K562 (cell line): Measurements from ENCODE around the gene TELO2. TPM values are rescaled to one million over a fixed set of nuclear protein-coding genes. Genes with fewer than 3 reads are reported as not detected.

Experiments
- ATAC-seq: fragments of 200-7000 bp; cut with Tn5 transposase; 3 replicates; pipeline ENCODE4 v1.9.1; 2020; ENCODE audit warnings: moderate library complexity
- BruUV-seq: library from RNA; stranded (reverse); fragments of 400-500 nt; replicated peaks from 2 replicates; lab custom pipeline; 2021; lab: Mats Ljungman, UMichigan
- CTCF ChIA-PET: fragments of 300-600 bp; formaldehyde crosslinking; extraction: SDS; loops from one replicate; lab custom pipeline; 2021; ENCODE audit warnings: low intra/inter-chr PET ratio; lab: Yijun Ruan, JAX
- POLR2A ChIA-PET: fragments of 300-600, 350-650 bp; sonication (Branson Sonifier 250); formaldehyde crosslinking; extraction: SDS; loops from one replicate; lab custom pipeline; 2021; ENCODE audit warnings: antibody characterized with exemption, inconsistent platforms; lab: Yijun Ruan, JAX
- DNase-seq, 4 experiments: peaks; one replicate each; pipeline versions ENCODE4 v3.0.0 to v3.0.0-alpha.2; 2011 to 2018; ENCODE audit warnings: low spot score in 3 of 4, mixed read lengths in 3 of 4; ENCODE audit errors: extremely low read depth in 1 of 4
- FAIRE-seq: peaks from 2 replicates; lab custom pipeline; 2011; peaks lifted over from hg19 to GRCh38; lab: Jason Lieb, UNC
- H2AFZ ChIP-seq: 2 replicates; pipeline ENCODE4 v1.6.0; 2011; ENCODE audit warnings: low read depth, low read length, control low read depth, inconsistent platforms
- H3K27ac ChIP-seq: fragments of 200-600 bp; 3 replicates; pipeline ENCODE4 v1.8.0; 2011; ENCODE audit warnings: low read depth, mild to moderate bottlenecking, control low read depth, inconsistent platforms, low read length, moderate library complexity, mixed read lengths; ENCODE audit errors: extremely low read depth
- H3K27me3 ChIP-seq, 2 experiments: fragments of 300-600 bp in 1 of 2; 2 replicates in 1 of 2; 3 replicates in 1 of 2; pipeline versions ENCODE4 v1.6.0 to v1.8.0; 2011; ENCODE audit warnings: inconsistent platforms in 2 of 2, low read length in 2 of 2, mild to moderate bottlenecking in 1 of 2, mixed read lengths in 1 of 2, moderate library complexity in 1 of 2; ENCODE audit not compliant: control insufficient read depth in 2 of 2, insufficient read depth in 2 of 2
- H3K36me3 ChIP-seq: fragments of 300-600 bp; 3 replicates; pipeline ENCODE4 v1.8.0; 2011; ENCODE audit warnings: mild to moderate bottlenecking, low read length, inconsistent platforms; ENCODE audit not compliant: control insufficient read depth, insufficient read depth
- H3K4me1 ChIP-seq, 2 experiments: fragments of 200-600 bp in 1 of 2; replicated peaks in 1 of 2; 2 replicates in 1 of 2; 3 replicates in 1 of 2; pipeline versions ENCODE4 v1.5.1 to v1.8.0; 2011; ENCODE audit warnings: inconsistent platforms in 2 of 2, low read length in 2 of 2, mild to moderate bottlenecking in 1 of 2, mixed read lengths in 1 of 2, moderate library complexity in 1 of 2; ENCODE audit not compliant: control insufficient read depth in 2 of 2, insufficient read depth in 2 of 2
- H3K4me2 ChIP-seq: 2 replicates; pipeline ENCODE4 v1.6.1; 2011; ENCODE audit warnings: low read length, control low read depth, inconsistent platforms, mixed read lengths; ENCODE audit not compliant: insufficient read depth
- H3K4me3 ChIP-seq: fragments of 200-600 bp; sonication (generic), shearing (Covaris generic); 2 replicates; pipeline ENCODE4 v1.5.1; 2016; ENCODE audit warnings: control low read depth, inconsistent platforms
- H3K79me2 ChIP-seq: fragments of 200-600 bp; 3 replicates; pipeline ENCODE4 v1.8.0; 2011; ENCODE audit warnings: low read length, inconsistent platforms; ENCODE audit not compliant: control insufficient read depth, insufficient read depth
- H3K9ac ChIP-seq, 2 experiments: 2 replicates each; pipeline versions ENCODE4 v1.6.0 to v1.6.1; 2011; ENCODE audit warnings: low read depth in 2 of 2, low read length in 2 of 2, control low read depth in 1 of 2, inconsistent platforms in 1 of 2, mild to moderate bottlenecking in 1 of 2, mixed read lengths in 1 of 2; ENCODE audit not compliant: insufficient read depth in 1 of 2
- H3K9me1 ChIP-seq: one replicate; pipeline ENCODE4 v1.6.0; 2011; ENCODE audit warnings: inconsistent platforms, mild to moderate bottlenecking, low read length, moderate library complexity; ENCODE audit not compliant: control insufficient read depth, insufficient read depth
- H3K9me3 ChIP-seq: replicated peaks from 2 replicates; pipeline ENCODE4 v1.5.1; 2011; ENCODE audit warnings: low read depth, low read length, inconsistent platforms; ENCODE audit not compliant: control insufficient read depth, insufficient read depth
- H4K20me1 ChIP-seq: replicated peaks from 2 replicates; pipeline ENCODE4 v1.6.1; 2011; ENCODE audit warnings: low read length, inconsistent platforms, mixed read lengths; ENCODE audit not compliant: control insufficient read depth, insufficient read depth
- JUND ChIP-seq, 2 experiments: IDR thresholded peaks; 2 replicates in 1 of 2; 3 replicates in 1 of 2; pipeline ENCODE4 v1.6.1; 2011; ENCODE audit warnings: borderline replicate concordance in 2 of 2, low read depth in 2 of 2, low read length in 2 of 2, improper control_type of control experiment in 1 of 2, missing biosample characterization in 1 of 2, missing genetic modification characterization in 1 of 2, missing genetic modification reagents in 1 of 2
- KAT7 ChIP-seq: sonication (generic); formaldehyde crosslinking; IDR thresholded peaks from 2 replicates; pipeline ENCODE4 v1.8.0; 2022; ENCODE audit warnings: missing genetic modification reagents, mild to moderate bottlenecking, borderline replicate concordance
- POLR2G ChIP-seq: fragments of 200-400 bp; formaldehyde crosslinking; IDR thresholded peaks from 2 replicates; pipeline ENCODE4 v1.6.1; 2017; ENCODE audit warnings: low read depth, mild to moderate bottlenecking, antibody characterized with exemption, low read length, moderate library complexity
- RBBP5 ChIP-seq: fragments of 200-600 bp; sonication (generic); IDR thresholded peaks from 2 replicates; pipeline ENCODE4 v1.6.1; 2012; ENCODE audit warnings: borderline replicate concordance, mild to moderate bottlenecking, low read length, control low read depth, inconsistent platforms; ENCODE audit not compliant: insufficient read depth, poor library complexity, severe bottlenecking
- SMAD2 ChIP-seq: fragments of 150-350 bp; IDR thresholded peaks from 2 replicates; pipeline ENCODE4 v1.6.1; 2014; ENCODE audit warnings: low read depth, mild to moderate bottlenecking, low read length
- SMAD4 ChIP-seq: fragments of 250-450 bp; sonication (Bioruptor Pico); conservative IDR thresholded peaks from 2 replicates; pipeline ENCODE4 v1.8.0; 2021; ENCODE audit warnings: inconsistent platforms, mild to moderate bottlenecking, moderate library complexity
- SREBF1 ChIP-seq: fragments of 150-350 bp; IDR thresholded peaks from 2 replicates; pipeline ENCODE4 v1.6.1; 2014; ENCODE audit warnings: antibody characterized with exemption, low read depth, low read length, borderline replicate concordance
- TCF7L2 ChIP-seq: fragments of 150-350 bp; IDR thresholded peaks from 2 replicates; pipeline ENCODE4 v1.6.1; 2016; ENCODE audit warnings: low read depth, mild to moderate bottlenecking, low read length, moderate library complexity
- ZBTB2 ChIP-seq: fragments of 450-650 bp; IDR thresholded peaks from 2 replicates; pipeline ENCODE4 v1.6.1; 2016; ENCODE audit warnings: antibody characterized with exemption
- ZNF124 ChIP-seq: sonication (generic); formaldehyde crosslinking; IDR thresholded peaks from 2 replicates; pipeline ENCODE4 v1.8.1; 2022; ENCODE audit warnings: missing genetic modification reagents
- ZNF146 ChIP-seq: IDR thresholded peaks from one replicate; pipeline ENCODE4 v1.6.1; 2018; ENCODE audit warnings: missing compliant biosample characterization; ENCODE audit not compliant: unreplicated experiment
- ZNF436 ChIP-seq: fragments of 250-450, 450-650 bp; sonication (Bioruptor Pico); formaldehyde crosslinking; IDR thresholded peaks from 2 replicates; pipeline ENCODE4 v1.7.0; 2020; ENCODE audit warnings: mild to moderate bottlenecking
- ZNF780A ChIP-seq: fragments of 250-450 bp; sonication (Bioruptor Pico); IDR thresholded peaks from 2 replicates; pipeline ENCODE4 v1.5.0; 2021; ENCODE audit warnings: mild to moderate bottlenecking
- WGBS: fragments of 100-300 bp; shearing (Covaris generic); methylation state at CpG from one replicate; pipeline ENCODE4 v1.1.6; 2016; ENCODE audit warnings: low coverage, mixed read lengths; ENCODE audit not compliant: insufficient coverage; ENCODE audit errors: missing lambda C conversion rate; 5-methylcytosine and 5-hydroxymethylcytosine counted together
- in situ Hi-C: fragments of 300-500 bp; cut with MboI; formaldehyde crosslinking; loops from 4 replicates; pipeline ENCODE4 v1.15.0; 2018; ENCODE audit warnings: inconsistent platforms, mixed read lengths
- intact Hi-C: fragments of 100-400 bp; cut with micrococcal nuclease; formaldehyde crosslinking; loops from 2 replicates; pipeline ENCODE4 v1.14.2; 2022
- polyA plus RNA-seq, 8 experiments: library from polyadenylated mRNA; depleted of rRNA in 4 of 8; stranded (reverse) in 5 of 8; unstranded in 3 of 8; fragments of >200 nt; fragmentation: Nextera tagmentation in 2 of 8; fragmentation: Illumina TruSeq in 1 of 8; extraction: Ambion mirVana in 2 of 8; extraction: Trizol in 1 of 8; gene quantifications; 2 replicates each; pipeline versions ENCODE4 v1.2.1 to v1.2.3, GENCODE V29; 2011 to 2014; ENCODE audit warnings: inconsistent platforms in 1 of 8, missing spikeins in 1 of 8
- total RNA-seq, 7 experiments: library from RNA; depleted of rRNA in 6 of 7; stranded (reverse); fragments of >200 nt in 6 of 7; fragmentation: Illumina TruSeq in 2 of 7; extraction: Trizol in 2 of 7; gene quantifications; 2 replicates each; pipeline versions ENCODE4 v1.2.1 to v1.2.3, GENCODE V29; 2011 to 2021; ENCODE audit warnings: low replicate concordance in 1 of 7

TELO2 gene
- total and polyA plus RNA-seq, 9 of the 15 experiments (the other 6 are each of a cell fraction or from before 2014, with no cell fraction given) = 0.51 to 91.8 (median 14.5) TPM

DNA sequence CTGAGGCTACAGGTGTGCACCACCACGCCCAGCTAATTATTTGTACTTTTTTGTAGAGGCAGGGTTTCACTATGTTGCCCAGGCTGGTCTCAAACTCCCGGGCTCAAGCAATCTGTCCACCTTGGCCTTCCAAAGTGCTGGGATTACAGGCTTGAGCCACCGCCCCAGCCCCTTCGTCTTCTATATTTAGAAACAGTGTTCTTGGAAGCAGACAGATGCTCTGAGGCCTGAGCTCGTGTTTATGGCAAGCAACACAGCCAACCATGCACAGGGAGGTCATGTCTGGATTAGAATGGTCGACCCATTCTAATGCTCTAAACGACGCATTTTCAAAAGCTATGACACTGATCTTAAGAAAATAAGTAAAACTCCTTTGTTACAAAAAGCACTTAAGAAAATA is 56.9 kb downstream of the TELO2 start (continued):
- TF ChIP-seq SMAD4 = no peak

GRCh38 chr16:1550696-1551095 is 57.5 kb downstream of the TELO2 start:
- no peaks in the 10 kb centered on the region for H3K9me3 ChIP-seq
- 42% methylated on average over 15 of the region's 15 CpGs for WGBS
- H3K9me1 ChIP-seq = no peaks in the 10 kb centered on the region
- no peak for ATAC-seq
- no peak for FAIRE-seq
- intact Hi-C loops = no loop called here
- H3K27me3 ChIP-seq = peaks cover 2 to 34% of the 10 kb centered on the region in 2 experiments; a peak in 4 of 5 replicates
- no TSS peak for BruUV-seq
- ChIA-PET CTCF (no interaction called here), POLR2A (no interaction called here)
- peaks cover 0 to 29% of the 10 kb centered on the region in 2 experiments; a peak in 3 of 5 replicates for H3K4me1 ChIP-seq
- no peak overlapping the region for H3K27ac ChIP-seq
- H3K36me3 ChIP-seq = no peaks in the 10 kb centered on the region
- no peak overlapping the region for H2AFZ ChIP-seq
- H4K20me1 ChIP-seq = no peaks in the 10 kb centered on the region
- no peak overlapping the region for H3K4me3 ChIP-seq
- no peak for DNase-seq
- in situ Hi-C loops = no loop called here
- H3K4me2 ChIP-seq = no peak overlapping the region
- no peaks in the 10 kb centered on the region for H3K79me2 ChIP-seq
- H3K9ac ChIP-seq = peak overlapping the region in 1 of 2 experiments; percentile 4; a peak in 1 of 4 replicates
- TF ChIP-seq ZBTB2 (no peak), SMAD2 (no peak), SREBF1 (no peak), POLR2G (no peak), ZNF146 (no peak), TCF7L2 (no peak), KAT7 (CRISPR knock-in tag) (no peak), JUND (IDR thresholded peaks at IDR 0.05; ENCODE audit: borderline replicate concordance, low read depth, low read length) (no peak), JUND (tag; IDR thresholded peaks at IDR 0.05; ENCODE audit: borderline replicate concordance, low read depth, low read length) (no peak), ZNF124 (CRISPR knock-in tag) (no peak), ZNF436 (CRISPR knock-in tag) (no peak), RBBP5 (no peak), ZNF780A (CRISPR knock-in tag) (no peak)
